Measurements from ENCODE around the gene PARD3B.

PARD3B gene

DNA sequence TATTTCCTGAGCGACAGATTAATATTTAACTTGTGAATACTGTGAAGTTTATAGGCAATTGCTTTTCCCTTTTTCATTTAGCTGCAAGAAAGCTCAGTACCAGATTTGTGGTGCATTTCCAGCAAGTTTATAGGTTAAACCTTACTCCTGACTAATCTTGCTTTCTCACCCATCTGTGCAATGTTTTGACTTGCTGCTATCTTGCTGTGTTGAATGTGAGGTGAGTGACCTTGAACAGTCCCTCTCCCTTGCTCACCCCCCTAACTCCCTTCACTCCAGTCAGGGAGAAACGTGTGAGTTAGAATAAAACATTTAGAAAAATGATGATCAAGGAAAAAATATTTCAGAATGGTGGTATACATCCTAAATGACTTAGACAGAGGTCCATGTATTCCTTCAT, 39.8 kb upstream of the PARD3B start:
- DNase-seq (ENCODE audit: low read depth, low spot score) = no peak
- TF ChIP-seq YY1 (IDR thresholded peaks at IDR 0.05; ENCODE audit: insufficient read depth, insufficient read length) (no peak), ZNF274 (IDR thresholded peaks at IDR 0.05; ENCODE audit: low read depth, low read length) (no peak), SUZ12 (IDR thresholded peaks at IDR 0.05; ENCODE audit: extremely low read depth, insufficient read depth, insufficient read length) (no peak)
- Histone ChIP-seq H3K9ac (ENCODE audit: insufficient read length, low read depth) (no peak overlapping the region), H3K4me1 (ENCODE audit: insufficient read depth, insufficient read length) (no peaks in the 10 kb centered on the region), H3K36me3 (ENCODE audit: insufficient read depth, insufficient read length, low read length) (no peaks in the 10 kb centered on the region), H3K9me3 (ENCODE audit: insufficient read depth, low read length) (no peaks in the 10 kb centered on the region), H3K27me3 (ENCODE audit: insufficient read depth, insufficient read length) (no peaks in the 10 kb centered on the region), H3K4me3 (ENCODE audit: insufficient read length, low read depth) (no peak overlapping the region)

DNA sequence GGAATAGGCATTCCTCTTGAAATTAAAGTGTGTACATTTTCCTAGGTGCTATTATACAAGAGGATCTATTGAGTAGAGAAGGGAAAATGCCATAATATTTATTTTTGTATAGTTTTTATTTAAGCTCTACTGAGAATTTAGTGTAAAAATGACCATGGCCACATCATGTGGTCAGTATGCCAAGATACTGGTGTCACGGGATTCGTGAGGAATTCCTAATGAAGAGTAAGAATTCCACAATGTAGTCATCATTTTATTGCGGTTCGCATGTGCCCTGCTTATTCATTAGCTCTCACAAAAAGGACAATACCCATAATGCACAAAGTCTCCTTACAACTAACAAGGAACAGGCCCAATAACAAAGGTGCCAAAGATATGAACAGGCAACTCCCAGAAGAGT, 39.3 kb upstream of the PARD3B start:
- Histone ChIP-seq H3K4me1 (ENCODE audit: insufficient read depth, insufficient read length) (no peaks in the 10 kb centered on the region), H3K9ac (ENCODE audit: insufficient read length, low read depth) (no peak overlapping the region), H3K36me3 (ENCODE audit: insufficient read depth, insufficient read length, low read length) (no peaks in the 10 kb centered on the region), H3K4me3 (ENCODE audit: insufficient read length, low read depth) (no peak overlapping the region), H3K27me3 (ENCODE audit: insufficient read depth, insufficient read length) (no peaks in the 10 kb centered on the region), H3K9me3 (ENCODE audit: insufficient read depth, low read length) (no peaks in the 10 kb centered on the region)
- no peak for DNase-seq (ENCODE audit: low read depth, low spot score)
- TF ChIP-seq ZNF274 (IDR thresholded peaks at IDR 0.05; ENCODE audit: low read depth, low read length) = no peak
- TF ChIP-seq SUZ12 (IDR thresholded peaks at IDR 0.05; ENCODE audit: extremely low read depth, insufficient read depth, insufficient read length) = no peak
- no peak for TF ChIP-seq YY1 (IDR thresholded peaks at IDR 0.05; ENCODE audit: insufficient read depth, insufficient read length)

DNA sequence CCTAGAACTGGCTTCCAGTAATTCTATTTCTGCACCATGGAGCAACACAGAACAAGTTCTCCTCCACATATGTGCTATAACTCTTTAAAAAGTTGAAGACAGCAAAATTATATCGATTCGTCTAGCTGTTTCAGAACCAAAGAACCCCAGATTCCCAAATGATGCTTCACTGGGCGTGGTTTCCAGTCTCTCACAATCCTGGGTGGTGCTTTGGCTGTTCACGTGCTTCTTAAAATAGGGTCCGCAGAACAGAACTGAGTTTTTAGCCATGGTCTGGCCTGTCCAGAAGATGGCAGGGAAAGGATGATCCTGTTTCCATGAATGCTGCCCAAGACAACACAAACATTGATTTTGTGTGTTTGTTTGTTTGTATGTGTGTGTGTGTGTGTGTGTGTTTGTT, 37.6 kb upstream of the PARD3B start:
- H3K9ac ChIP-seq (ENCODE audit: insufficient read length, low read depth) = no peak overlapping the region
- H3K4me3 ChIP-seq (ENCODE audit: insufficient read length, low read depth) = no peak overlapping the region
- no peaks in the 10 kb centered on the region for H3K9me3 ChIP-seq (ENCODE audit: insufficient read depth, low read length)
- no peak for DNase-seq (ENCODE audit: low read depth, low spot score)
- no peaks in the 10 kb centered on the region for H3K4me1 ChIP-seq (ENCODE audit: insufficient read depth, insufficient read length)
- TF ChIP-seq SUZ12 (IDR thresholded peaks at IDR 0.05; ENCODE audit: extremely low read depth, insufficient read depth, insufficient read length) (no peak), YY1 (IDR thresholded peaks at IDR 0.05; ENCODE audit: insufficient read depth, insufficient read length) (no peak), ZNF274 (IDR thresholded peaks at IDR 0.05; ENCODE audit: low read depth, low read length) (no peak)
- no peaks in the 10 kb centered on the region for H3K27me3 ChIP-seq (ENCODE audit: insufficient read depth, insufficient read length)
- no peaks in the 10 kb centered on the region for H3K36me3 ChIP-seq (ENCODE audit: insufficient read depth, insufficient read length, low read length)

DNA sequence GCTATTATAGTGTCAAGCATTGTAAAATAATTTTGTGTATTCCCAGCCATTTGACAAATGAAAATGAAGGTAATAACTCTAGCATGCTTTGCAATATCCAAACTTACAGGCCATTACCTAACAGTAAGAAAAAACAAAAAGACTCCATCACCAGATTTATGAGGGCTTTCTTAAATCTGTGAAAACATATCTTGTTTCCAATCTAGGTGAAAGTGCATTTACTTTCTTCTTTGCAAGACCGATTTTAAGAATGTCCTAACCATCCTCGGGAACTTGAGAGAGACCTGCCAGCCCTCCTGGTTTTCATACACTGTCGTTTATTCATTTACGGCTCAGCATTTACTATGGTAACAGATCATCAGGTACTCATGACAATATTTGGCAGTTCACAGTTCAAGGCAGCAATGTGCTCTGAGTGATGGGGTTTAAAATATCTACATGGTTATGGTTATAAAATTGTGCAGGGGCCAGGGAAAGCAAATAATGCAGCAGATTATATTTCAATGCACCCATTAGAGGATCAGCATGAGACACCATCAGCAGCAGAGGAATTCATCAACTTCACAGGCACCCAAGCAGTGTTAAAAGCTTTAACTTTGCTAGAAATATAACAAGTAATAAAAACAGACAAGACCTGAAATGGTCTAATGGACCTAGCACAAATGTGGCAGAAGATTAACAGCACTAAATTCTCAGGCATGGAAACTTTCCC, 34.4 kb upstream of the PARD3B start:
- Histone ChIP-seq H3K4me1 (ENCODE audit: insufficient read depth, insufficient read length) (no peaks in the 10 kb centered on the region), H3K36me3 (ENCODE audit: insufficient read depth, insufficient read length, low read length) (no peaks in the 10 kb centered on the region), H3K27me3 (ENCODE audit: insufficient read depth, insufficient read length) (no peaks in the 10 kb centered on the region), H3K9me3 (ENCODE audit: insufficient read depth, low read length) (no peaks in the 10 kb centered on the region), H3K4me3 (ENCODE audit: insufficient read length, low read depth) (no peak overlapping the region), H3K9ac (ENCODE audit: insufficient read length, low read depth) (no peak overlapping the region)
- DNase-seq (ENCODE audit: low read depth, low spot score) = no peak
- TF ChIP-seq SUZ12 (IDR thresholded peaks at IDR 0.05; ENCODE audit: extremely low read depth, insufficient read depth, insufficient read length) (no peak), YY1 (IDR thresholded peaks at IDR 0.05; ENCODE audit: insufficient read depth, insufficient read length) (no peak), ZNF274 (IDR thresholded peaks at IDR 0.05; ENCODE audit: low read depth, low read length) (no peak)

DNA sequence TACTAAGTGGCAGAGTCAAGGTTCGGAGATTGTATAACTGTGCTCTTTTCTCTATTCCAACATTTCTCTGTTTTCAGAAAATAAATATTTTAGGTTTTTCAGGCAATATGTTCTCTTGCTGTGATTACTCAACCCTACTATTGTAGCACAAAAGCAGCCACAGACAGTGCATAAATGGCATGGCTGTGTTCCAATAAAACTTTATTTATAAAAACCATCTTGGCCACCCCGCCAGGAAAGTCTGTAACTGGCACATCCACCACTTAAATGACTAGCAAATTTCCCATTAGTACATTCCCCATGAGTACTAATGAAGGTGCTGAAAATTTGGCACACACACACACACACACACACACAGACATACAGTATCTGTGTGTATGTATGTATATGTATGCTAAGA, 30.8 kb upstream of the PARD3B start:
- DNase-seq (ENCODE audit: low read depth, low spot score) = no peak
- no peaks in the 10 kb centered on the region for H3K4me1 ChIP-seq (ENCODE audit: insufficient read depth, insufficient read length)
- no peaks in the 10 kb centered on the region for H3K27me3 ChIP-seq (ENCODE audit: insufficient read depth, insufficient read length)
- H3K36me3 ChIP-seq (ENCODE audit: insufficient read depth, insufficient read length, low read length) = no peaks in the 10 kb centered on the region
- H3K9me3 ChIP-seq (ENCODE audit: insufficient read depth, low read length) = no peaks in the 10 kb centered on the region
- no peak overlapping the region for H3K4me3 ChIP-seq (ENCODE audit: insufficient read length, low read depth)
- no peak overlapping the region for H3K9ac ChIP-seq (ENCODE audit: insufficient read length, low read depth)
- TF ChIP-seq SUZ12 (IDR thresholded peaks at IDR 0.05; ENCODE audit: extremely low read depth, insufficient read depth, insufficient read length) (no peak), ZNF274 (IDR thresholded peaks at IDR 0.05; ENCODE audit: low read depth, low read length) (no peak), YY1 (IDR thresholded peaks at IDR 0.05; ENCODE audit: insufficient read depth, insufficient read length) (no peak)

DNA sequence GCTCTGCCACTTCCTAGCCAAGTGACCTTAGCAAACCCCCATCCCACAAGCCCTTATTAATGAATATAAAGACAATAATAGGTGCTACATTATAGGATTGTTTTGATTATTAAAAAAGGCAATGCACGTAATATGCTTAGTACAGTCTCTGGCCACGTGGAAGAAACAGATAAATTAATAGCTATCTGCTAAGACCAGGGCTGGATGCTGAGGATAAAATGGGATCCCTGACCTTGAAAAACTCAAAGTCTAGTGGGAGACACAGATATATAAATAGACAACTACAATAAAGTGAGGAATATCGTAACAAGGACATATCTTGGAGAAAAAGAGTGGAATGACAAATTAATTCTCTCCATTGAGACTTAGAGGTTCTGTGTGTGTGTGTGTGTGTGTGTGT, 29.9 kb upstream of the PARD3B start:
- H3K9ac ChIP-seq (ENCODE audit: insufficient read length, low read depth) = no peak overlapping the region
- no peak for TF ChIP-seq YY1 (IDR thresholded peaks at IDR 0.05; ENCODE audit: insufficient read depth, insufficient read length)
- TF ChIP-seq SUZ12 (IDR thresholded peaks at IDR 0.05; ENCODE audit: extremely low read depth, insufficient read depth, insufficient read length) = no peak
- no peak for TF ChIP-seq ZNF274 (IDR thresholded peaks at IDR 0.05; ENCODE audit: low read depth, low read length)
- DNase-seq (ENCODE audit: low read depth, low spot score) = no peak

DNA sequence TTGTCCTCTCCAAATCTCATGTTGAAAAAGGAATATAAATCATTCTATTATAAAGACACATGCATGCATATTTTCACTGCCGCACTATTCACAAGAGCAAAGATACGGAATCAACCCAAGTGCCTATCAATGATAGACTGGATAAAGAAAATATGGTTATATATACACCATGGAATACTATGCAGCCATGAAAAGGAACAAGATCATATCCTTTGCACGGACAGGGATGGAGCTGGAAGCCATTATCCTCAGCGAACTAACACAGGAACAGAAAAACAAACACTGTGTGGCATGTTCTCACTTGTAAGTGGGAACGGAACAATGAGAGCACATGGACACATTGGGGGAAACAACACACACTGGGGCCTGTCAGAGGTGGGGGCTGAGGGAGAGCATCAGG, 28.1 kb upstream of the PARD3B start:
- Histone ChIP-seq H3K36me3 (ENCODE audit: insufficient read depth, insufficient read length, low read length) (no peaks in the 10 kb centered on the region), H3K9me3 (ENCODE audit: insufficient read depth, low read length) (no peaks in the 10 kb centered on the region), H3K27me3 (ENCODE audit: insufficient read depth, insufficient read length) (no peaks in the 10 kb centered on the region), H3K9ac (ENCODE audit: insufficient read length, low read depth) (no peak overlapping the region), H3K4me3 (ENCODE audit: insufficient read length, low read depth) (no peak overlapping the region), H3K4me1 (ENCODE audit: insufficient read depth, insufficient read length) (no peaks in the 10 kb centered on the region)
- DNase-seq (ENCODE audit: low read depth, low spot score) = no peak
- TF ChIP-seq YY1 (IDR thresholded peaks at IDR 0.05; ENCODE audit: insufficient read depth, insufficient read length) (no peak), SUZ12 (IDR thresholded peaks at IDR 0.05; ENCODE audit: extremely low read depth, insufficient read depth, insufficient read length) (no peak), ZNF274 (IDR thresholded peaks at IDR 0.05; ENCODE audit: low read depth, low read length) (no peak)

More for the DNA sequence above, 29.9 kb upstream of the PARD3B start:
- H3K36me3 ChIP-seq (ENCODE audit: insufficient read depth, insufficient read length, low read length) = no peaks in the 10 kb centered on the region
- no peaks in the 10 kb centered on the region for H3K4me1 ChIP-seq (ENCODE audit: insufficient read depth, insufficient read length)
- no peaks in the 10 kb centered on the region for H3K9me3 ChIP-seq (ENCODE audit: insufficient read depth, low read length)
- no peaks in the 10 kb centered on the region for H3K27me3 ChIP-seq (ENCODE audit: insufficient read depth, insufficient read length)
- H3K4me3 ChIP-seq (ENCODE audit: insufficient read length, low read depth) = no peak overlapping the region

Measured in NT2/D1 (cell line).